ENCODE measurements around the gene PYGL. TPM values are rescaled to one million over a fixed set of nuclear protein-coding genes. Genes with fewer than 3 reads are reported as not detected.

Gene PYGL
- total and polyA plus RNA-seq, 2 donors (not counting 3 experiments of a cell fraction or from before 2014, with no cell fraction given): 15.1 to 45.7 TPM

DNA sequence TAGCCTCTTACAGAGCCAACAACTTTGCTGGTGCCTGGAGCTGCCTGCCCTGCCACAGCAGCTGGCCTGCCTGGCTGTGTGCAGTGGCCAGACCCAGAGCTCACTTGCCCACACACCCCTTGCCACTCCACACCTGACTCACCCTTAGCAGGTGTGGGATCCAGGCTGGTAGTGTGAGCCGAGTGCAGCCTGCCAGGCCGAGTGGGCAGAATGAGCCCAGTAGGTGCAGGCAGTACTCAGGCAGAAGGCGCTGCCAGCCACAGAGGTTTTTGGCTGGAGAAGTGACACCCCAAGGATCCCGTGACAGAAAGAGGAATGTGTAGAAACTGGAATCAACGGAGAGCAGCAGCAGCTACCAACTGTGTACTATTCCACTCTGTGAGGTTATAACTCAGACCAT is 29.8 kb upstream of the PYGL start:
- Histone ChIP-seq H3K4me1 (ENCODE audit: control insufficient read depth, extremely low read depth, insufficient read depth, low read length) (no peaks in the 10 kb centered on the region), H3K27ac (ENCODE audit: insufficient read depth, low read depth, low read length) (no peak overlapping the region), H3K79me2 (ENCODE audit: control insufficient read depth, insufficient read depth, low read length) (no peaks in the 10 kb centered on the region), H3K36me3 (ENCODE audit: control insufficient read depth in 2 of 2, extremely low read depth in 1 of 2, insufficient read depth in 2 of 2, low read length in 2 of 2) (no peaks in the 10 kb centered on the region), H4K20me1 (replicated peaks; ENCODE audit: control insufficient read depth, extremely low read depth, insufficient read depth, low read length) (no peaks in the 10 kb centered on the region), H3K27me3 (ENCODE audit: control insufficient read depth in 2 of 2, insufficient read depth in 2 of 2, low read length in 2 of 2) (peaks cover 9 to 12% of the 10 kb centered on the region in 2 experiments), H3K9me1 (replicated peaks; ENCODE audit: control insufficient read depth, extremely low read depth, insufficient read depth, low read length) (no peaks in the 10 kb centered on the region), H3K9me3 (replicated peaks; ENCODE audit: control insufficient read depth, insufficient read depth, low read length) (no peaks in the 10 kb centered on the region), H3K4me2 (ENCODE audit: insufficient read depth, low read length) (no peak overlapping the region), H3K9ac (replicated peaks; ENCODE audit: extremely low read depth, insufficient read depth, low read length) (no peak overlapping the region), H3K4me3 (replicated peaks in 1 of 3; ENCODE audit: insufficient read depth in 1 of 3, low read depth in 1 of 3, low read length in 3 of 3) (no peak overlapping the region), H2AFZ (ENCODE audit: low read depth, low read length) (no peak overlapping the region)
- dilution Hi-C loops (cut with MboI; ENCODE audit: extremely low pct_ligation_motif_present, low sequenced_read_pairs) (no loop called here), intact Hi-C loops (cut with micrococcal nuclease) (no loop called here)
- POLR2A ChIA-PET: no interaction called here
- TF ChIP-seq EZH2 (IDR thresholded peaks at IDR 0.05; ENCODE audit: borderline replicate concordance, low read depth, low read length, severe bottlenecking) (no peak), MYC (IDR thresholded peaks at IDR 0.05; ENCODE audit: low read depth, low read length) (no peak), FOS (IDR thresholded peaks at IDR 0.05; ENCODE audit: borderline replicate concordance, insufficient read depth, low read length) (no peak), GATA2 (IDR thresholded peaks at IDR 0.05; ENCODE audit: insufficient read depth, insufficient read length, low read depth, low read length) (no peak), POLR2A (IDR thresholded peaks at IDR 0.05; ENCODE audit: low read depth, low read length) (no peak), POLR2AphosphoS5 (IDR thresholded peaks at IDR 0.05; ENCODE audit: insufficient read depth, low read depth, low read length) (no peak), JUN (IDR thresholded peaks at IDR 0.05; ENCODE audit: borderline replicate concordance, insufficient read depth, insufficient read length, low read depth) (no peak)
- TF ChIP-seq, protein P1, sequence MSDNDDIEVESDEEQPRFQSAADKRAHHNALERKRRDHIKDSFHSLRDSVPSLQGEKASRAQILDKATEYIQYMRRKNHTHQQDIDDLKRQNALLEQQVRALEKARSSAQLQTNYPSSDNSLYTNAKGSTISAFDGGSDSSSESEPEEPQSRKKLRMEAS (IDR thresholded peaks at IDR 0.05; ENCODE audit: insufficient read depth, insufficient read length): no peak
- TF ChIP-seq, protein P2, sequence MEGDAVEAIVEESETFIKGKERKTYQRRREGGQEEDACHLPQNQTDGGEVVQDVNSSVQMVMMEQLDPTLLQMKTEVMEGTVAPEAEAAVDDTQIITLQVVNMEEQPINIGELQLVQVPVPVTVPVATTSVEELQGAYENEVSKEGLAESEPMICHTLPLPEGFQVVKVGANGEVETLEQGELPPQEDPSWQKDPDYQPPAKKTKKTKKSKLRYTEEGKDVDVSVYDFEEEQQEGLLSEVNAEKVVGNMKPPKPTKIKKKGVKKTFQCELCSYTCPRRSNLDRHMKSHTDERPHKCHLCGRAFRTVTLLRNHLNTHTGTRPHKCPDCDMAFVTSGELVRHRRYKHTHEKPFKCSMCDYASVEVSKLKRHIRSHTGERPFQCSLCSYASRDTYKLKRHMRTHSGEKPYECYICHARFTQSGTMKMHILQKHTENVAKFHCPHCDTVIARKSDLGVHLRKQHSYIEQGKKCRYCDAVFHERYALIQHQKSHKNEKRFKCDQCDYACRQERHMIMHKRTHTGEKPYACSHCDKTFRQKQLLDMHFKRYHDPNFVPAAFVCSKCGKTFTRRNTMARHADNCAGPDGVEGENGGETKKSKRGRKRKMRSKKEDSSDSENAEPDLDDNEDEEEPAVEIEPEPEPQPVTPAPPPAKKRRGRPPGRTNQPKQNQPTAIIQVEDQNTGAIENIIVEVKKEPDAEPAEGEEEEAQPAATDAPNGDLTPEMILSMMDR (IDR thresholded peaks at IDR 0.05; ENCODE audit: extremely low read depth in 1 of 2, insufficient read depth in 1 of 2, low read depth in 1 of 2, low read length in 2 of 2): no peak
- FAIRE-seq (no peak), DNase-seq (ENCODE audit: low read depth, low spot score) (no peak)
- no TSS peak for BruUV-seq (replicated peaks)
- CTCF ChIA-PET: interaction anchor here (1.4 kb wide), 2 partner anchors 10 to 20 kb away, joined by 3 to 8 read pairs; no protein-coding TSS in a partner anchor
